GM12864 (cell line): ENCODE data around the gene ZNF526.

Experiments used
- DNase-seq: peaks from one replicate; pipeline ENCODE4 v3.0.0-alpha.2; 2011; ENCODE audit warnings: low read depth
- H3K4me3 ChIP-seq: 2 replicates; pipeline ENCODE4 v1.5.1; 2011; ENCODE audit warnings: mild to moderate bottlenecking, low read depth, low read length, control low read depth
- TF ChIP-seq, protein P1 (sequence below): IDR thresholded peaks from 2 replicates; pipeline ENCODE4 v1.5.1; 2011; ENCODE audit warnings: low read depth, mild to moderate bottlenecking, moderate library complexity, low read length, control low read depth, inconsistent platforms; ENCODE audit errors: missing control alignments

ZNF526 gene

DNA sequence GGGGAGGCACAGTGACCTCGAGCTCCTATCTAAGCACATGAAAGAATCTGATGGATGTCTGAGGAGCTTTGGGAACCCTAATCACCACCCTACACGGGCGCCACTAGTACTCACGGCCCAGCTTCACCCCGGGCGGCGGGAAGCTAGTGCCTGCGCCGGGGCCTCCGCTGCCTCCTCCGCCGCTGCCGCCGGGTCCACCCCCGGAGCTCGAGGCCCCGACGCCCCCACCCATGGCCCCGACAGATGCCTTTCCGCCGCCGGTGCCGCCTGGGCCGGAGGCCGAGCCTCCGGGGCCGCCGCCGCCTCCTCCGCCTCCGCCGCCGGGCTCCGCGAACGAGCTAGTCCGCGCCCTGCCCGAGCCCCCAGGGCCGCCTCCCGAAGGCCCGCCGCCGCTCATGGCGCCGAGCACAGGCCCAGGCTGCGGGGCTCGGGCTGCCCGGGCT is 22.0 kb downstream of the ZNF526 start:
- DNase-seq, result no peak
- H3K4me3 ChIP-seq, result peak overlapping the region; percentile 69
- TF ChIP-seq, protein P1, sequence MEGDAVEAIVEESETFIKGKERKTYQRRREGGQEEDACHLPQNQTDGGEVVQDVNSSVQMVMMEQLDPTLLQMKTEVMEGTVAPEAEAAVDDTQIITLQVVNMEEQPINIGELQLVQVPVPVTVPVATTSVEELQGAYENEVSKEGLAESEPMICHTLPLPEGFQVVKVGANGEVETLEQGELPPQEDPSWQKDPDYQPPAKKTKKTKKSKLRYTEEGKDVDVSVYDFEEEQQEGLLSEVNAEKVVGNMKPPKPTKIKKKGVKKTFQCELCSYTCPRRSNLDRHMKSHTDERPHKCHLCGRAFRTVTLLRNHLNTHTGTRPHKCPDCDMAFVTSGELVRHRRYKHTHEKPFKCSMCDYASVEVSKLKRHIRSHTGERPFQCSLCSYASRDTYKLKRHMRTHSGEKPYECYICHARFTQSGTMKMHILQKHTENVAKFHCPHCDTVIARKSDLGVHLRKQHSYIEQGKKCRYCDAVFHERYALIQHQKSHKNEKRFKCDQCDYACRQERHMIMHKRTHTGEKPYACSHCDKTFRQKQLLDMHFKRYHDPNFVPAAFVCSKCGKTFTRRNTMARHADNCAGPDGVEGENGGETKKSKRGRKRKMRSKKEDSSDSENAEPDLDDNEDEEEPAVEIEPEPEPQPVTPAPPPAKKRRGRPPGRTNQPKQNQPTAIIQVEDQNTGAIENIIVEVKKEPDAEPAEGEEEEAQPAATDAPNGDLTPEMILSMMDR, result no peak

DNA sequence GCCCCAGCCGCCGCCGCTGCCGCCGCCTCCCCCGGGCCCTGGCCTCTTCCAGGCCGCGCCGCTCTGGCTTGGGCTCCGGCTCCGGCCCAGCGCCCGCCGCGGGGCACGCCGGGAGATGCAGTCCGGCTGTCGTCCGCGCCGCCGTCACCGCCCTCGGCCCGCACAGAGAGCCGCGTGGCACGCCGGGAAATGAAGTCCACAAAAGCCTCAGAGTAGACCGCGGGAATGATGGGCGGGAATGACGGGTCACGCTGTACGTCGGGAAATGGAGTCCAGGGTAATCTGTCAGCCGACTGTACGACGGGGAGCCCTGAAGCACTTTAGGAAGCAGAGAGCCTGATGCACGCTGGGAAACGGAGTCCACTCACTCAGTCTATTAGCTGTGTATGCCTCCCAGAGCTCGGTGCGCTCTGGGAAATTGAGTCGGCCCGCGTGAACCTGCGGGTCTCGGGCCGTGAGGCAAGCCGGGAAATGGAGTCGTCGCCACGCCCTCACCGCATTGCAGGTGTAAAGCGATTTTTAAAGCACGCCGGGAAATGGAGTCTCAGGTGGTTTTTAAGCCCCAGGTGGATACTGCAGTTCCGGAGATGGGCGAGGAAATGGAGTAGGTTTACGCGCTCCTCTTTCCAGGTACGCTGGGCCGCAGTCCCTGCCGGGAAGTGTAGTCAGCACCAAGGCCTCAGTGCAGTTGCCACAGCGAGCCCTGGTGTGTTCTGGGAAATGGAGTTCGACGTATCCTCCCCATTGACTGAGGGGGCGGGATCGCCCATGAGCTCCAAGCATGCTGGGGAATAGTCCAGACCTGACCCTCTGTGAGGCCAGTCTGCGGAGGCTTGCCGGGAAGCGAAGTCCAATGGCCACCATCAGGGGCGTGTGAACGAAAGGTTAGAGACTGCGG is 22.6 kb downstream of the ZNF526 start, which contains the start of gene GSK3A:
Gene GSK3A (minus strand): TSS at position 91 of the 898 bp plus-strand sequence. CDS start 137 bp downstream, outside the sequence.
- peak within 1 kb of the TSS; percentile 69 for H3K4me3 ChIP-seq
- peak; percentile 98 for DNase-seq
- TF ChIP-seq, protein P1, result no peak

DNA sequence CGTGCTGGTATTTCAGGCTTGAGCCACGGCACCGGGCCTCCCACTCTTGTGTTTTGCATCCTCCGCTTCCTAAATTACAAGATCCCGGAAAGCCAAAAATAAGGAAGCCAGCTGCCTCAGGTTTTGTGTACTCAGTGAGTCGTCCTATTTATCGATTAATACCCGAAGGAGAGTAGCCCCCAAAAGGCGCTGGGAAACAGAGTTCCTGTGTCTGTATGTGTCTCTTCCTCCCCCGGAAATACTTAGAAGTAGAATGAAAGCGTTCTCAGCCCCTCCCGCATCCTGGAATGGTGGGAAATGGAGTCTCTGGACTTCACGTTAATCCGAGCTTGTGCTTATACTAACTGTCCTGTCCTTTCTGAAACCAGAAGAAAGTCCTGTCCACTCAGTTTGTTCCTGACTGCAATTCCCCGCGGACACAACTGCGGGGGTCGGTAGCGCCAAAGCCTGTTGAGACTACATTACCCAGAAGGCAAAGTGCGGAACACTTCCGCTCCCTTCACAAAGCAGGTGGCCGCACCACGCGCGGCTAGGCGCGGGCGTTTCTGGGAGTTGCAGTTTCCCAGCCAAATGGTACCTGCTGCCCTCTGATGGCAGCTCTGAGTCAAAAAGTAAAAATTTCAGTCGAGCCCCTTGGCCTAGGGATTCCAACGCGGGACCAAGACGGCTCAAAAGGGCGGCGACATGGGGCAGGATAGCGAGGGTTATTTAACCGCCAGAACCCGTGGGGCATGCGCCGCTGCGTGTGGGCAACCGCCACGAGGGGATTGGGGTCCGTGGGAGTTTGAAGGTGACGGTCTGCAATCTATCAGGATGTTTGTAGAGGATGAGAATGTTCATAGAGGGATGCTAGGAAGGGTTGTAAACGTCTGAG is 24.5 kb downstream of the ZNF526 start:
- DNase-seq, result peak; percentile 90
- TF ChIP-seq, protein P1, result peak; percentile 64
- peak overlapping the region; percentile 69 for H3K4me3 ChIP-seq

DNA sequence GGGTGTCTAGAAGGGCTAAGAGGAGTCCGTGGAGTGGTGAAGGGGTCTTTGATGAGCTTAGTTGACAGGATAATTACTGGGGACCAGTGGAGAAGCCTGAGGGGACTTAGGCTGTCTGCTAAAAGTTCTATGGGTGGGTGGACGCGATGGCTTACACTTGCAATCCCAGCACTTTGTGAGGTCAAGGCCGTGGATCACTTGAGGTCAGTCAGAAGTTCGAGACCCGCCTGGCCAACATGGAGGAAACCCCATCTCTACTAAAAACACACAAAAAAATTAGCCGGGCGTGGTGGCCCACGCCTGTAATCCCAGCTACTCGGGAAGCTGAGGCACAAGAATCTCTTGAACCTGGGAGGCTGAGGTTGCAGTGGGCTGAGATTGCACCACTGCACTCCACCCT is 25.1 kb downstream of the ZNF526 start:
- TF ChIP-seq, protein P1, result no peak
- DNase-seq, result no peak
- H3K4me3 ChIP-seq, result peak overlapping the region; percentile 34; the same call in 1 of the 2 replicates

DNA sequence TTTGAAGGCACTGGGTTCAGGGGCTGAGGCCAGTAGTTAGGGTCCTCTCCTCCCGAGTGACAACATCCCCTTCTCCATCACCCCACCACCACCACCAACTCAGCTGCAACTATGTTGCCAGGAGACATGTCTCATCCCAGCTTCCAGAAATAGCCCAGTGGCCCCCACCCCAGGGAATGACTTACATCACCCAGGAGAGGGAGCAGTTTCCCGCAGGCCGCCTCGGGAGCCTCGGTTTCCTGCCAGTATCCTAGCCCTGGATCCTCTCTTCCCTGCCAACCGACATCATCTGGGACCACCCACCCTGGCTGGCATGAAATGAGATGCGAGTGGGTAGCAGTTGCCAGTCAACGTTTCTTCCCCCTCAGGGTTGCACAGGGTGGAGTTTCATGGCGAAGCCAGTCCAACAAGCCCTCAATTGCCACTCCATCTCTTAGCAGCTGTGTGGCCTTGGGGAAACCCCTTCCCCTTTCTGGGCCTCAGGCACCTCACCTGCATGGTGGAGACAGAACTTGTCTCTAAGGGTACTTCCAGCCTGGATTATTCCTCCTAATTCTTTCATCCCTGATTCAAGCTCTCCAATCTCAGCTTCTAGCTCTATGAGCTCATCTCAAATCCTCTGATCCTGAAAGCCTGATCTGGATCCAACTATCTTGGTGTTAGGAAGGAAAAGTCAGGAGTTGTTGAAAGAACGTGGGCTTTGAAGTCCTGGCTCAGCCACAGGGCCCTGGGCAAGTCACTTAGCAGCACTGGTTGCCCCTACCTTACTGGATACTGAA is 26.2 kb downstream of the ZNF526 start:
- TF ChIP-seq, protein P1, result no peak
- no peak overlapping the region for H3K4me3 ChIP-seq
- DNase-seq, result no peak

DNA sequence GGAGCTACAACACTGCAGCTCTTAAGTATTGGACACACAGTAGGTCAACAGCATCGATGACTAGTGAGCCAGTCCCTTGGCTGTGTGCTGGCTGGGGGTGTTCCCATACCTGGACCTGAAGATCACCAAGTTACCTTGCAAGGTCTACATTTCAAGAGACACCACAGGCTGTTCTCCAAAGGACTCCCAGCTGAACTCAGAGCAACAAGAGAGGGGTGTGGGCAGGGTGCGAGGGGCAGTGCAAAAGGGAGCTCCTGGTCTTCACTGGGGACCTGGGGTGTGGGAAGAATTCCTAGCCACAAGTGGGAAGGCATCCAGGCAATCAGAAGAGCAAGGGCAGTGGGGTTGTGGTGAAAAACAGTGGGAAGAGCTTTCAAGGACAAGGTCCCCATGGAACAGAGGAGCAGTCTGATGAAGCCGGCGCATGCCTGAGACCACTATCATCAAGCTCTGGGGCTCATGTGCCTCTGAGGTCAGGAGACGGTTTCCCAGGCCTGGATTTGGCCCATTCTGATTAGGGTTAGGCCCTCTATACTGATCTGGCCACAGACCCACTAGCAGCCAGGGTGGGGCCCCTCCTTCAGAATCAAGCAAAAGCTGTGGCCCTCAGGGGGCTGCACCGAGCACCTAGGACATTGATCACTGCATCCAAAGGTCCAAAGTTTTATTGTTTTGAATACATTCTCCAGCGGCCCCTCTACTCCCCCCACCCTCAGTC is 27.0 kb downstream of the ZNF526 start:
- DNase-seq, result no peak
- TF ChIP-seq, protein P1, result no peak
- no peak overlapping the region for H3K4me3 ChIP-seq
